ENCODE measurements around the gene FADD.

DNA sequence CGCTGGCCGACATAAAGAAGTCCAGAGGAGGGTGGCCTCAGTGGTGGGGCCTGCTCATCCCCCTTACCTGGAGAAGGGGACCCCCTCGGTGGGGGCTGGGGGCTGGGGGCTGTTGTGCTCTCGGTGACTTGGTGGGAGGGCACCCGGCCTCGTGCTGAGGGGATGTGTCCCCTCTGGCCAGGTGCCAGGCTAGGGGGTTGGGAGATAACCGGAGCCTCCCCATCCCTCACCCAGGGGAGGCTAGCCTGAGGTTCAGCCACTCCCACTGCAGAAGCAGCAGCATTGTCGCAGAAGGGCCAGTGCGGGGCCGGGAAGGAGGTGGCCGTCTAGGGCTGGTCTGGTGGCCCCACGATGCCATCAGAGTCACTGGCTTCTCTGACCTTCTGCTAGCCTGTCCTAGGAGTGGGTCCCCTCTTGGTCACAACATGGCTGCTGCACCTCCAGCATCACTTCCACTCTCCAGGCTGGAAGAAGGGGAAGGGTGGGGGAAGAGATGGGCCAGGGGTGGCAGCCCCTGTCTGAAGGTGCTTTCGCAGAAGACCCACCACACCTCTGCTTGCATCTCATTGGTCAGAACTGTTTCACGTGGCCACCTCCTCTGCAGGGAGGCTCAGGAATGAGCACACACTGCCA lies 44.2 kb upstream of the FADD start:
- TF ChIP-seq, protein P1, sequence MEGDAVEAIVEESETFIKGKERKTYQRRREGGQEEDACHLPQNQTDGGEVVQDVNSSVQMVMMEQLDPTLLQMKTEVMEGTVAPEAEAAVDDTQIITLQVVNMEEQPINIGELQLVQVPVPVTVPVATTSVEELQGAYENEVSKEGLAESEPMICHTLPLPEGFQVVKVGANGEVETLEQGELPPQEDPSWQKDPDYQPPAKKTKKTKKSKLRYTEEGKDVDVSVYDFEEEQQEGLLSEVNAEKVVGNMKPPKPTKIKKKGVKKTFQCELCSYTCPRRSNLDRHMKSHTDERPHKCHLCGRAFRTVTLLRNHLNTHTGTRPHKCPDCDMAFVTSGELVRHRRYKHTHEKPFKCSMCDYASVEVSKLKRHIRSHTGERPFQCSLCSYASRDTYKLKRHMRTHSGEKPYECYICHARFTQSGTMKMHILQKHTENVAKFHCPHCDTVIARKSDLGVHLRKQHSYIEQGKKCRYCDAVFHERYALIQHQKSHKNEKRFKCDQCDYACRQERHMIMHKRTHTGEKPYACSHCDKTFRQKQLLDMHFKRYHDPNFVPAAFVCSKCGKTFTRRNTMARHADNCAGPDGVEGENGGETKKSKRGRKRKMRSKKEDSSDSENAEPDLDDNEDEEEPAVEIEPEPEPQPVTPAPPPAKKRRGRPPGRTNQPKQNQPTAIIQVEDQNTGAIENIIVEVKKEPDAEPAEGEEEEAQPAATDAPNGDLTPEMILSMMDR (IDR thresholded peaks at IDR 0.05), result no peak
- no peak for TF ChIP-seq POLR2A (IDR thresholded peaks at IDR 0.05)

All from lower leg skin (tissue), 3 donors.